Stimulated activated CD8-positive, alpha-beta memory T cell treated with anti-CD3 and anti-CD28 coated beads, Interleukin-4, amount 100 ng/mL, for 1 hour (primary cell): ENCODE results near the gene CALCOCO1.
A peak's percentile ranks its signal among the peaks of the same experiment; 100 is the strongest.

Experiments used
- DNase-seq, 2 donors: peaks; one replicate each; pipeline ENCODE4 v3.0.0-alpha.2; 2020; ENCODE audit warnings: low read depth in 2 of 2, low spot score in 1 of 2

The CALCOCO1 gene

DNA sequence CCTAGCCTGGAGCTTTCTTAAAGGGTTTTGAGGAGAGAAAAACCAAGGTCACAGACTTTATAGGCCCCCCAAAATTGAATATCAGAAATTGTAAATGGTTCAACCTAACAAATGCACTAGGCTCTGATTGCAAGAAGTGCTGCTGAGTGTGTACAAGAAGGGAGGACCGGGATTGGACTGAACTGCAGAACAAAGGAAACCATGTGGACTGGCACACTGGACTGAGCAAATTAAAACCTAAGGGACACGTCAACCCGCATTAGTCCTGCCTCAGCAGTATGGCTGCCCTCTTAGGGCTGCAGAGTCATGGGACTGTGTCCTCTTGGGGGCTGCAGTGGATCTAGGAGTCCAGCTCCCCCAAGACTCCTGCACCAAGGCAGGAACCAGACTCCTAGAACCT, 25.4 kb upstream of the CALCOCO1 start:
- DNase-seq = no peak

DNA sequence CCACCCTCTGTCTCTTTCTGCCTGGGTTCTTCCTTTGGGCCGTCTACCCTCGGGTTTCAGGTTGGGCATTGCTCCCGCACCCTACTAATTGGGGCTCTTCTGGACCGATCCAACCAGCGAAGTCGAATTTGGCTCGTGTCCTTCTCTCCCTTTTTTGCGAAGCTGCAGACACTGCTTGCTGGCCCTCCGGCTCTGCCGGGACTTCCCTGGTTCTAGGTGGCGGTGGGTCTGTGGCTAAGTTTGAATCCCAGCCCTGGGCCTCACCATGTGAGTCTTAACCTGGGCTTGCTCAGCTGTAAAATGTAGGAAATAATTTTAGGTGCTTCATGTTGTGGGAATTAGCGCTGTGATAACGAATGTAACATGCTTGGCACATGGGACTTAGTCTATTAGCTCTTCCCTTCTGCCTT, 24.9 kb upstream of the CALCOCO1 start:
- no peak for DNase-seq

DNA sequence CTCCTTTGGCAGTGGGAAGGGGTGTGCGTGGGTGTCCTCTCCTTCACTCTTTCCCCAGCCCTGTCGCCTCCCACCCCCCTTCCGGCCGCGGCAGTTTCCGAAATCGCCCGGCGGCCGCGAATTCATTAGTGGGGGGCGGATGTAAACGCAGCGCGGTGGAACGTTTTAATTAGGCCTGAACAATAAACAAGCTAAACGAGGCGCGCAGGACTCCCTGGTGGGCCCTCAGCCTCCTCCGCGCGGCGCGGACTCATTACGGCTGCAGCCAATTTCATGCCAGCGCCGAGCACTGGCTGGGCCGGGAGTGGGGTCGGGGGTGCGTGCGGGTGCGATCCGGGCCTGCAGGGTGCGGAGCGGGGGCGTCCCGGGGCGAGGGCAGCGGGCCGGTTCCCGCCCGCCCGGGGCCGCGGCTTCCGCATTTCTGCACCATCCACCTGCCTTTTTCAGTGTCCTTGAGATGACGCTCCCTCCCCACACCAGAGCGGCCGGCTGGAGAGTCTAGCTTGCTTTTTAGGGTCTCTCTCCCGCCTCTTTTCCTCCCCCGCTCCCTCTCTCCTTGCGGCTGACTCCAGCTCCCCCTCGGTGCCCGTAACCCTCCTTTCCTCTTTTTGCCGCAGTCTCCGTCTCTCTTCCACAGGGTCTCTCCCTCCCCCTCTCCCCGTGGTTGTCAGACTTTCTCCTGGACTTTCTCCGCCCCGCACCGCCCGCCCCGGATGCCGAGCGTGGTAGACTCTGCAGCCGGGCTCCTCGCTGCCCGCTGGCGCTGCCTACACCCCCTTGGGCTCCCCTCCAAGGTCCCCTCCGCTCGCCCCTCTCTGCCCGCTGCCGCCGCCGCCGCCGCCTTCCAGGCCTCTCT, 24.3 kb upstream of the CALCOCO1 start, which contains the start of gene CISTR:
TSS of gene CISTR (minus strand) at position 644 of the 856 bp plus-strand sequence.
- no peak for DNase-seq

DNA sequence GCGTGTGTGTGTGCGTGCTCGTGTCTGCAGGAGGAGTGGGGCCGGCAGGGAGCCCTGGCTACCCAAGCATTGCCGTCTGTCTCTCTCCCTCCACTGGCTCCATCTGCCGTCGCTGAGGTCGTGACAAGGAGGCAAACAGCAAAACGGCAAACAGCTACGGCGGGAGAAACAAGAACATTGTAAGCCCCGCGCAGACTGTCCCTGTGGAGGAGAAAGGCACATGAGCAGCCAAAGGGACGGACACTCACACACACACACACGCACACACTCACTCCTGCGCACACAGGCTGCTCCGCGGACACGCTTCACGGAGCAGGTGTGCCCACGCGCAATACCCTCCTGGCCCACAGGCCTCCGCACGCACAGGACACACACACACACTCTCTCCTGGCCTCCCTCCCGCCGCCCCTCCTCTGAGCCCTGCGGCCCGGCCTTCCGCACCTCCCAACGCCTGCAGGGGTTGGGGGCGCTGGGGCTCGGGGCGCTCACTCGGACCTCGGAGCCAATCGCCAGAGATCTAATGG, 23.6 kb upstream of the CALCOCO1 start:
- DNase-seq = no peak

DNA sequence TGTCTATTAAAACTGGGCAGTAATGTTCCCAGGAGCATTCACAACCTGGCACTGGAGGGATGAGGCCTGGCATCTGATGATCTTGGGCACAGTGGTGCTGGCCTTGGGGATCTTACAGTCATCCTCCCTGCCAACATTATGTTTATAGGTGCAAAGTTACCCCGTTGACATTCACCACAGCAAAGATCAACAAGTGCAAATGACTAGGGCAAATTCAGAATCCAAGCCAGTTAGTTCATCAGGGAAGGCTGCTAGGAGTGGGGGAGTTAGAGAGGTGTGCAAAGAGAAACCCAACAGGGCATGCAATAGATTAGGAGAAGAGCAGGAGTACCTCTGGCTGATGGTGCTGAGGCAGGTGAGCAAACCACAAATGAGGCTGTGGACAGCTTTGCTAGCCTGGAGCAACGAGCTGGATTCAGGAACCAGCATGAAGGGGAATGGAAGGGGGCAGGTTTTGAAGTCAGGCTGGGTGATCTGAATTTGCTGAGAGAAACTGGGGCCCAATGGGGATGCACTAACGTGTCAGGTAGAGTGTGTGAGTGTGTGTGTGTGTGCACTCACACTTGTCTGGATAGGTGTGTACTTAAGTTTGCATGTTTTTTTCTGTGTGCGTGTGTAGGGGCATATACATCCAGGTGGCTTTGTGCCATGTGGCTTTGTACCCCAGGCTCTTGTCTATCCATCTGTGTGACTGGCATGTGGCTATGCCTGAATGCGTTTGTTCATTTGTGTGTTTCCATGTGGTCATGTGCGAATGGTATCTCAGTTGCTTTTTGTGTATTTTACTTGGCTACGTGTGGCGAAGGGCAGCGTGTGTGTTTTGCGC, 22.9 kb upstream of the CALCOCO1 start:
- no peak for DNase-seq

DNA sequence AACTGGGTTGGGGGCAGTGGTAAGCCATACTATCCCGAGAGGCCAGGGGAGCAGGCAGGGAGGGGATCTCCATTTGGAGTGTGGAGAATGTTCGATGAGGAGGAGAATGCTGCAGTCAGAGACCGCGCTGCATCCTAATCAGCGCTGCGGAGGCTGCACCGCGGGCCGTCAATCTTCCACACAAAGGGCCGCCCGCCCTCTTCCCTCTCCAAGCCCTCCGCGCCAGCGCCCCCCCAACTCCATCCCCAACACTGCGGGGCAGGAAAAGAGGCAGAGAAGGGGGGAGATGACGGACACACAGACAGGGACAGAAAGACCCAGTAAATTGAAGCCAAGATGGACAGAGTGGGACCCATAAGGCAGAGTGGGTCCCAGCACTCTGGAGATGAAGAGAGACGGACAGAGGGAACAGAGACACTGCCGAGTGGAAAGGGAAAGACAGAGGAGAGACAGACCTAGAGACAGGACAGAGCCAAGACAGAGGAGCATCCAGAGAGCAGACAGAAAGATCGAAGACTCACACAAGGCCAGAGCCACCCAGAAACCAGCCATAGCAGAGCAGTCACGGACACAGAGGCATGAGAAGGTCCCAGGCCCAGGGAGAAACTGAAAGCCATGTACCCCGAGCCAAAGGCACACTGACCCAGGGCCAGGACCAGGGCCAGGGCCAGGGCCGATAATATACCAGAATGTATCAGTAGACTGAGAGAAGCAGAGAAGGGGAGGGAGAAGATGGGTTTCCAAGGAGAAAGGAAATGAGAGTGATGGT, 21.0 kb upstream of the CALCOCO1 start:
- no peak for DNase-seq

DNA sequence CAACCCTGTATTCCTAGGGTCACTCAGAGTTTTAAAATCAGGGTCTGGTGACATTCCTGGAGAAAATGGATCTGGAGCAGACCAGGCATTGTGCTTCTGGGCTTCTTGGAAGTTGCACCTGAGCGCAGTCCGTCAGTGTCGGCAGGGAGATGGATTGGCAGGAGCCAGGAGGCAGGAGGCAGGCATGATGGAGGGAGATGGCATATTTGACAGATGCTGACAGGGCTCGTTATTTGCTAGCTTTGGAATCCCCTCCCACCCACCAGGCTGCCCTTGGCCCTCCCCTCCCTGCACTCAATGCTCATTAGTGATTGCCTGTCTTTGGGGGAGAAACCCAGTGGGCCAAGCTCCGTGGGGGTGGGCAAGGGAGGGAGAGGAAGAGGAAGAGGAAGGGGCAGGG, 19.8 kb upstream of the CALCOCO1 start:
- DNase-seq = no peak

DNA sequence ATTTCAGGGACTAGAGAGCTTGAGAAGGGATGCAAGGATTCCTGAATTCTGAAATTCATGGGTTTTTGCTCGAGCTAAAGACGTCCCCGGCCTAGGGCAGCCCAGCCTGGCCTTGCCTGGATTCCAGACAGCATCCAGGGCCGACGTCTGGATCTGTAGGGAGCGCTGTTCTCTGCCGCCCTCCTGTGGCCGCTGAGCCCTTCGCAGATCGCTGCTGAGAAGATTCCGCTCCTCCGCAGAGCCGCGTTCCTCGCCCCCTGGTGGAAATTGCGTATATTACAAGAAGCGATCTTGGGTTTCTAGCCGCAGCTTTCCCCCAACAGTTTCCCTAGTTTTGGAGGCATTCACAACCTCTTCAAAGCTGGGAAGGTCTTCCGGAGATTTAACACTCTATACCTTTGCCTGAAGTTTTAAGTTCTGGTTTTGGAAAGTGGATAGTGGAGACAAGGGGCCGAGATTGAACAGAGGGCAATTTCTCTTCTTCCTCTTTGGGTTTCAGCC, 19.4 kb upstream of the CALCOCO1 start:
- DNase-seq = peak; percentile 61 to 76

DNA sequence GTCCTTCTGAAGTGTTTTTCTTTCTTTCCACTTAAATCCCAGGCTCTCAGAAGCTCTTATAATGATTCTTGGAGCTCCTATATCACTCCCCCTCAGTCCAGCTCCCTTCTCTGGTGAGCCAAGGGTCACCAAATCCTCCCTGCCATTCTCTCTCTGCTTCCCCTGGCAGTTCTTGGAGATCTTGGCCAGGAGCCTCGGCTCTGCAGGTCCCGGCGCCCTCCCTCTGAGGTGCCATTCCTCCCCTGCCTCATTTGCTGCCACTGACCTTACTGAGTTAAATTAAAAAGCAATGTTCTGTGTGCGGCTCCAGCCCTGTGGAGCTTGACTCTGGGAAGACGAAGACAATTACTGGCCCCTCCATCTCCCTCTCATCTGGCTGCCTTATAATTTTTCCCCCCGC, 17.5 kb upstream of the CALCOCO1 start:
- DNase-seq = no peak

DNA sequence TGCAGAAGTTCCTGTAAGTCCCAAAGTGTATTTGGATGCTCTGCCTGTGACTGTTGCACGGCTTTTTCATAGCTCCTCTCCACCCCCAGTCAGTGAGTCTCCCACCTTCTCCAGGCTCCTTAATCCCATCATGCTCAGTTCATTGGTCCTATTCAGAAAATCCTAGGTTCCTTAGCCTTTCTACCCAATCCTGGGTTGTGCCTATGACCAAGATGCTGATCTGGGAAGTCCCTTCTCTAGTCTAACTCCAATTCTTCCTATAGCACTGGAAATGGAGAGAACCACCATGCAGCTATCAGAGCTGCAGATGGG, 16.8 kb upstream of the CALCOCO1 start:
- DNase-seq = no peak

DNA sequence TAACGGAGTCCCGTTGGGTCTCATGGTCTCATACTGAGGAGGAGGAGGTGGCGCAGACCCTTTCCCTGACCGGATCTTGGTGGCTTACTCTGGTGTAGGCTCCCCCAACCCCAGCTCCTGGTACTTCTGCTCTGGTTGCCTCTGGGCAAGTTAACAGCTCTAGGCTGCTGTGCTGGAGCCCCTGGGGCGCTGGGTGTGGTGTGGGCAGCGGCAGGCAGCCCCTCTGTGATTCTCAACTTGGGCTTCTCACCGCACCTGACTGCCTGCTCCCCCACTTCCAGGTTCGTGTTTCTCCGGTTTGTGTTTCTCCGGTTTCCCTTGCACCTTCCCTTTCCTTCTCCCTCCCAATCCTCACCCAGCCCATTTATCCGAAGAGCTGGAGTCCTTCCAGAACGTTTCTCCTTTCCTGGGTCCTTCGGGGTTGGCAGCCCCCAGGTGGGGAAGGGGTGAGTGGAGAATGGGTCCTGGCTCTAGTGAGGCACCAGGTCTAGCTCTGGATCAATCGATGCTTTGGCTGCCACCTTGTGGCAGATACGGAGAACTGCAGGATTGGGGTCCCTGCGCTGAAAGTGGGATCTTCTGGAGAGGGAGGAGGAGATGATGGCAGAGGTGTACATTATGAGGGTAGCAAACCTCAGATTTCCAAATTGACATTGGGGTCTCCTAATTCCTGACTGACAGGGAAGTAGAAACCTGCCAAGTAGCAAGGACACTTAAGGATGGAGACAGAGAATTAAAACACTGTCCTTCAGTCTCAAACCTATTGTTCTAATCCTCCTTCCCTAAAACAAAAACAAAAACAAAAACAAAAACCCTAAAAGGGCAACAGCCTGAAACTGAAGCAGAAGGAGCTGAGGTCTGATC, 16.2 kb upstream of the CALCOCO1 start:
- peak; percentile 28 to 40 for DNase-seq

DNA sequence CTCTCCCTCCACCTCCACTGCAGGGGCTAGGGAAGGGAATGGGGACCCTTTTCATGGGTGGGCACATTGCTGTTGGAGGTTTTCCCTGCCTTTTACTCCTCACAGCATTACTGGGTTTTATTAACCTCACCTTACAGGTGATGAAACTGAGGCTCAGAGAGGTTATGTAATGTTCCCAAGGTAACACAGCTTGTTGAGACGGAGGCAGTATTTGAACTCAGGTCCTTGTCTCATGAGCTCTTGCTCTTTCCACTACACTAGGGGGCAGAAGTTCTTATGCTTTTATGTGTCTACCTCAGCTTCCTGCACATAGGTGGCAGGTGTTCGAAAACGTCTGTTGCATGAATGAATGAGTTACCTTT, 12.9 kb upstream of the CALCOCO1 start:
- no peak for DNase-seq

DNA sequence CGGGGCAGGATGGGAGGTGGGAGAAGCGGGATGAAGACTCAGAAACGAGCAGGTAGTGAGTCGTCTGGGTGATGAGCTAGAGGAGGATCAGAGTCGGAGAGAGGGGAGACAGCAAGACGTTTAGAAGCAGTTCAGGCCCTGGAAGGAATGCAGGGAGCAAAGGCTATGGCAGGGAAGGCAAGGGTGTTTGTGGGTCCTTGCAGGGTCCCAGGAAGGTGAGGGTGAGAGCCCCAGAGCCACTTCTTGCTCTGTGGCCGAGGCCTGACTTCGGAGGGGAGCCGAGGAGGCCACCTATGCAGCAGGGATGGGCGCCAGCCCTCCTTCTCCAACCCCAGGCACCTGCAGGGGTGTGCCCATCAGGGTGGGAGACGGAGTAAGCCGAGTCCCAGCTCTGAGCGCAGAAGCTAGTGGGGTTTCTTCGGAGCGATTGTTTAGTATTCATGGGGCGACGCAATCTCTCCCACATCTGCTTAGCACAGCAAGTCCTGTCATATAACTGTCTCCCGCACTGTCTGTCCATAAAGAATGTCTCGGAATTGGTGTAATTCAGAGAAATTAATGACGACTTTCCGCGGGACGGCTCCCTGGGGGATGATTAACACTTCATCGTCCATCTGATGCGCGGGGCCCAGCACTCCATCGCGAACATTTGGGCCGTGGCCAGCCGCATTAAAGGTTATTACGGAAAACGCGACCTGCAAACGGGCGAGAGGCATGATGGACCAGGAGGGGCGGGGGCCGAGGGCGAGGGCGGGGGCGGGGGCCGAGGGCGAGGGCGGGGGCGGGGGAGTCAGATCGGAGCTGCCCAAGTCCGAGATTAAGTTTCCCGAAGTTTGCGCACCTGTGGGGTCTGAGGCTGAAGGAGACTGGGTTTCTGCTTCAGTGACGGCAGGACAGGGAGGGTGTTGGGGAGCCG, 12.2 kb upstream of the CALCOCO1 start:
- no peak for DNase-seq

DNA sequence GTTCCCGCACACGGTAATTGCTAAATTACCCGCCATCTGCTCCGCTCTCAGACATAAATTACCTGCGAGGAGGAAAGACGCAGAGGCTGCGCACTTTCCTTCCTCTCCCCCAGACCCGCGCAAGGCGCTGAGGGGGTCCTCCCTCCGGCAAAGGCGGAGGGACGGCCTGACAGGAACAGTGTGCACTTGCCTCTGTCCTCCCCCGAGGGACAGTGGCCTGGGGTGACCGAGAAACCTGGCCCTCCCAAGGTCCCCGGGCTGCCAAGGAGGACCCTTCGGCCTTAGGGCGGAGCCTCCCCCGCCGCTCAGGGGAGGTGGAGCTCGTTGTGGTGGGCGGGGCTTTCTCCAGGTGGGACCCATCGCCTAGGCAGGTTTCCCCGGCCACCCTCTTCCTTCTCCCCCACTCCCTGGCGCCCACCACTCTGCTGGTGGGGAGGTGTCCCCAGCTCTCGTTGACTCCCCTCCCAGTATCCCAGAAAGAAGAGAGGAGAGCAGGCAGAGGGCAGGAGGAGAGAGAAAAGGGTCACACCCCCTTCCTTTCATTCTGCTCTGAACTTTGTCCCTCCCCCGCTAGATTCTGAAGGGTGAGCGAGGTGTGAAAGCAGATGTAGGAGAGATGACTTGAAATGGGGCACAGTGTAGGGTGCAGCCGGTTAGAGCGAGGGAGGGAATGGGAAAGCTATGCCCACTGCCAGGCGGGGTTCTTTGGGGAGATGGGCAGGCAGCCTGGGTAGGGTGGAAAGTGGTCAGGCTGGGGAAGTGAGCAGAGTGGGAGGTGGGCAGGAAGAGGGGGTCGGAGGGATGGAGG, 11.4 kb upstream of the CALCOCO1 start:
- DNase-seq = no peak

DNA sequence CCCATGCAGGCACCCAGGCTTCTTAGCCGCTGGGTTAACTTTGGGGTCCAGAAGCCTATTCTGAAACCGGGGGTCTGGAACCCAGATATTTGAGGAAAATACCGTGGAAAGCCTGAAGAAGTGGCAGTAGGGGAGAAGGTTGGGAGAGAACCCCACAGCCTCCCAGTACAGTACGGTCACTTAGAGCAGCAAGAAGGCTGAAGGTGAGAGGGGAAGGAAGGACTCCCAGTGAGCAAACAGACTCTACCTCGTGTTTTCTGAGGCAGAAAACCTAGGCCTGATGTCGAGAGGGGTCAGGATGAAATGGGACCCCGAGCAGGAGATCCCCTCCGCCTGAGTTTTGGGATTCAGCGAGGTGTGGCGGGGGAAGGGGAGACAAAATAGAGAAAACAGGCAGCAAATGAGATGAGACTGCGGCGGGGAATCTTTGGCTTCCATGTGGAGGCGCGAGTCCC, 10.7 kb upstream of the CALCOCO1 start:
- DNase-seq = no peak

DNA sequence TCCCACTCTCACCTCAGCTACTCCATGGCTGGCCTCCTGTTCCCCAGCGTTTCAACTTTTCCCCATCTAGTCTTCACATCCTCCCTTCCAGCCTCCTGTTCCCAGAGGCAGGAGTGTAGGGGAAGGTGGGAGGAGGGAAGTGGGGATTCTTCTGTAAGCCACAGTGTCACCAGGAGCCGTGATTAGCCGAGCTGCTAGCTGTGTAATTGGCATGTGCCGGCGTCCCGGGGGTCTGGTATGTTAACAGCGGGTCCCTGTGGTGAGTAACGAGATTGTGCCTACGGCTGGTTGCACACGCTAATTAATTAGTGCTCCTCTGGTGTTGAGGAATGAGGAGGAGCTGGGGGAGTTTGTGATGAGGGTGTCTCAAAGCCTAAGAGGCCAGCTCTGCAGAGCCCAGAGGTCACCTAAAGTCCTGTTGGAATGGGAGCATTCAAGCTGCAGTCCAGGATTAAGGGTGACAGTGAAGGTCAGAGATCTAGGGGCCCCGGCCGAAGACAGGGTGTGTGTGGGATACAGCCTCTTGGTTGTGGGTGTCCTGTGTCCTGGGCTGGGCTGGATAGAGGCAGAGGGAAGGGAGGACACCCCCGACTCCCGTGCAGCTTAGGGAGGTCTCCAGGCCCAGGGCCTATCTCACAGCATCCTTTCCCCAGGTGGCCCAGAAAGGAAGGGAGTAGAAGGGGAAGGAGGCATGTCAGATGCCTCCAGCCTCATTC, 10.0 kb upstream of the CALCOCO1 start:
- DNase-seq = no peak

DNA sequence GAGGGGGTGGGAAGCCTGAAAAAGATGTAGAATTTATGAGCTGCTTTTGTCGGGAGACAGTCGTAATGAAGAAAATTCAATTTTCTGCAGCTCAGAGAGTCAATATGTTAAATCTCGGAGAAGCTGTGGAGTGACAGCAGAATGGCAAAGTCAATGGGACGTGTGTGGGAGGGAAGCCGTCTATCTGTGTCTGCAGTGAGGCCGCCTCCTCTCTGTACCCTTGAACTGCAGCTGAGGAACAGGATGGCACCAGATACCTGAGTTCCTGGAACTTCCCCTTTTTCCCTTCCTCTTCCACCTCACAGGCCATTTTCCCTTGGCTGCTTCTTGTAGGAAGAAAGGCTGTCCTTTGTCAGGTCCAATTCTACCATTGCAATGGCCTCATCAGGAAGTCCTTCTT, 9.3 kb upstream of the CALCOCO1 start:
- no peak for DNase-seq

DNA sequence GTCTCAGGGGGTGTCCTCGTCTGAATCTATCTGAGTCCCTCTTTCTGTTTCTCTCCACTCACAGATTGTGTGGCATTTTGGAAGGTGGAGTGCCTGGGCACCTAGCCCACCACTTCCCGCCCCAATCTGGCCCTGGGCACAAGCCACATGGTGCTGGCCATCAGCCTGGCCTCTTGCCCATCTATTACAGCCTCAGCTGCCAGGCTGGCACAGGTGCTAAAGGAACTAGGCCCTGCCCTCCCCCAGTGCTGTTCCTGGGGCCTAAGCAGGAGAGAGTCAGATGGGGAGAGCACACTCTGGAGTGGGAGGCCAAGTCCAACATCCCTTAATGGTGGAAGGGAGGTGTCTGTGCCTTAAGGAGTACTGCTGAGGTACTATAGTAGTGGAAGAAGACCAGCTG, 8.3 kb upstream of the CALCOCO1 start:
- no peak for DNase-seq
